Measurements from ENCODE around the gene NEMP2. TPM values are rescaled to one million over a fixed set of nuclear protein-coding genes. Genes with fewer than 3 reads are reported as not detected.
A peak's percentile ranks its signal among the peaks of the same experiment; 100 is the strongest.

Gene NEMP2, protein sequence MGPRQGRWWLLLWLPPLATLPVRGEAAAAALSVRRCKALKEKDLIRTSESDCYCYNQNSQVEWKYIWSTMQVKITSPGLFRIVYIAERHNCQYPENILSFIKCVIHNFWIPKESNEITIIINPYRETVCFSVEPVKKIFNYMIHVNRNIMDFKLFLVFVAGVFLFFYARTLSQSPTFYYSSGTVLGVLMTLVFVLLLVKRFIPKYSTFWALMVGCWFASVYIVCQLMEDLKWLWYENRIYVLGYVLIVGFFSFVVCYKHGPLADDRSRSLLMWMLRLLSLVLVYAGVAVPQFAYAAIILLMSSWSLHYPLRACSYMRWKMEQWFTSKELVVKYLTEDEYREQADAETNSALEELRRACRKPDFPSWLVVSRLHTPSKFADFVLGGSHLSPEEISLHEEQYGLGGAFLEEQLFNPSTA
- total RNA-seq: 10 to 100 TPM; 17.2 to 19.5 TPM

DNA sequence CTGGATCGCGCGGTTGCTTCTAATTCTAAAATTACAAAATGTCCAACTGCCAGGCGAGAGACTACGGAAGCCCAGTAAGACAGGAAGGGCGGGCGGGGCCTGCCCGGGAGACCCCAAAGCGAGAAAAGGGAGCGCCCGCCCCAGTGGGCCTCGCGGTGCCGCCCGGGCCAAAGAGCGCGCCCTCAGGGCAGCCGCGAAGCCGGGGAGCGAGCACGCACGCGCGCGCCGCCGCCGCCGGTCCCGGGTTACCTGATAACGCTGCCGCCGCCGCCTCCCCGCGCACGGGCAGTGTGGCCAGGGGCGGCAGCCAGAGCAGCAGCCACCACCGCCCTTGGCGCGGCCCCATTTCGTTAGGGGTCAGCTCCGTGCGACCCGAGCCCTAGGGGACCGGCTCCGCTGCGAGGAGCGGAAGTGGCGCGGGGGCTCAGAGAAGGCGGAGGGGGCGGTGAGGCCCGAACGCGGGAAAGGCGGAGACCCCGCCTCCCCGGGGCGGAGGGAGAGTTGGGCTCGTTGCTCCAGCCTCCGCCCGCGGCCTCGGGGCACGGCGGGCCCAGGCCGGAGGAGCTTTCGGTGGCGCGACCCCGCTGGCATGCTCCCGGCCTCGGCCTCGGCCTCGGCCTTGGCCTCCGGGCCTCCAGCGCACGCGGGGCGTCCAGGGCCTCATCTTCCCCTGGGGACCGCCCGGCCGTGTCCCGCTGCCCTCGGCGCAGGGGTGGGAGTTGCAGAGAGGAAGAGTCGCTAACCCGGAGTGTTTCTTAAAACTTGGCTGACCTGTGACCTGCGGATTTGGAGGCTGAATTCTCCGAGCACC, at the start of gene NEMP2:
NEMP2 (minus strand) TSS at position 413 of the 811 bp plus-strand sequence; CDS start at position 346, 67 bp downstream.
- Mint-ChIP-seq H3K27me3 (no peaks in the 10 kb centered on the region), H3K4me1 (ENCODE audit: low read depth) (peaks cover 52% of the 10 kb centered on the region), H3K36me3 (ENCODE audit: low read depth) (peaks cover 42% of the 10 kb centered on the region), H3K4me3 (peak within 1 kb of the TSS; percentile 96), H3K9me3 (peaks cover 29% of the 10 kb centered on the region), H3K27ac (peak within 1 kb of the TSS; percentile 100)
- DNase-seq: peak; percentile 86
- intact Hi-C loops (cut with micrococcal nuclease): loop anchor here (5.0 to 10.0 kb wide), 2 partner anchors 118 to 230 kb away; no protein-coding TSS in a partner anchor
- ATAC-seq: peak; percentile 78
- ChIA-PET POLR2A (interaction anchor here (0.7 to 2.1 kb wide), 21 partner anchors 9 to 215 kb away, joined by 3 to 11 read pairs (median 4); partner anchors contain the start of genes HIBCH, MFSD6 and NAB1), CTCF (interaction anchor here (0.7 kb wide), 1 partner anchor 226 kb away, joined by 4 read pairs; no protein-coding TSS in a partner anchor)
- TF ChIP-seq, protein P1, sequence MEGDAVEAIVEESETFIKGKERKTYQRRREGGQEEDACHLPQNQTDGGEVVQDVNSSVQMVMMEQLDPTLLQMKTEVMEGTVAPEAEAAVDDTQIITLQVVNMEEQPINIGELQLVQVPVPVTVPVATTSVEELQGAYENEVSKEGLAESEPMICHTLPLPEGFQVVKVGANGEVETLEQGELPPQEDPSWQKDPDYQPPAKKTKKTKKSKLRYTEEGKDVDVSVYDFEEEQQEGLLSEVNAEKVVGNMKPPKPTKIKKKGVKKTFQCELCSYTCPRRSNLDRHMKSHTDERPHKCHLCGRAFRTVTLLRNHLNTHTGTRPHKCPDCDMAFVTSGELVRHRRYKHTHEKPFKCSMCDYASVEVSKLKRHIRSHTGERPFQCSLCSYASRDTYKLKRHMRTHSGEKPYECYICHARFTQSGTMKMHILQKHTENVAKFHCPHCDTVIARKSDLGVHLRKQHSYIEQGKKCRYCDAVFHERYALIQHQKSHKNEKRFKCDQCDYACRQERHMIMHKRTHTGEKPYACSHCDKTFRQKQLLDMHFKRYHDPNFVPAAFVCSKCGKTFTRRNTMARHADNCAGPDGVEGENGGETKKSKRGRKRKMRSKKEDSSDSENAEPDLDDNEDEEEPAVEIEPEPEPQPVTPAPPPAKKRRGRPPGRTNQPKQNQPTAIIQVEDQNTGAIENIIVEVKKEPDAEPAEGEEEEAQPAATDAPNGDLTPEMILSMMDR (IDR thresholded peaks at IDR 0.05): no peak

DNA sequence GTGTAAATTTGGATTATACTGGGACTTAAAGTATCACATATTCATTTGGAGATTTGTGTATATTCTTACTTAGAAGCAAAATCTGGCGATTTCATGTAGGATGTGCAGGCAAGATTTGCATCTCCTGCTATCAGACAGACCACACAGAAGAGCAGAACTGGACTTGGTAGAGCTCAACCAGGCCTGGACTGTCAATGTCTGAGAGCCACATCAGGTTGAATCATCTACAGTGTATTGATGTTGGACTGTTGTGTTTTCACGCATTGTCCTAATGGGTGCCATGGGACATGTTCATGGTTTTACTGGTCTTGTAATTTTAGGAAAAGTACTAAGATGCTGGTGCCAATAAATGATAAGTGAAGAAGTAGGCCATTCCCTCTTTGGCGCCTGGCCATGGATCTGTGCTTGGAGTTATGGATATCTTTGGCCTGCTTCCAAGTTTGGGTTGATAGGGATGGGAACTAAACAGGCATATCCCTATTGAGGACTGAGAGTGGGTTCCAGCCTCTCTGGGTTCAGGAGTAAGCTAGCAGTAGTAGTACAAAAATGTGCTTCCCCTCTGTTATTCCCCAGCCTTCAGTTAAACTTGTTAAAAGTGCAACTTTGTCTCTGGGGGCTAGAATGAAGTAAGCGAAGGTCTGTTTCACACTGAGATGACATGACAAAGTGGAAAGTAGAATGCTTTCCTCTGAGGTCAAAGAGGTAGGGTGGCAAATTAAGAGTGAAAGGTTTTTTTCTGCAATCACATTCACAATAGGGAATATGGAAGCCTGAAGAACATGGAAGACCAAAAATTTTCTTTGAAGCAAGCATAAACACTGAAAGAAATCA, 49.2 kb upstream of the NEMP2 start:
- ATAC-seq (no peak), DNase-seq (no peak)
- Mint-ChIP-seq H3K4me1 (ENCODE audit: low read depth) (peaks cover 6% of the 10 kb centered on the region), H3K27me3 (no peaks in the 10 kb centered on the region), H3K27ac (no peak overlapping the region), H3K9me3 (no peaks in the 10 kb centered on the region), H3K36me3 (ENCODE audit: low read depth) (no peaks in the 10 kb centered on the region), H3K4me3 (no peak overlapping the region)
- ChIA-PET CTCF (no interaction called here), POLR2A (no interaction called here)
- intact Hi-C loops (cut with micrococcal nuclease): no loop called here
- TF ChIP-seq, protein P1 (IDR thresholded peaks at IDR 0.05): no peak

DNA sequence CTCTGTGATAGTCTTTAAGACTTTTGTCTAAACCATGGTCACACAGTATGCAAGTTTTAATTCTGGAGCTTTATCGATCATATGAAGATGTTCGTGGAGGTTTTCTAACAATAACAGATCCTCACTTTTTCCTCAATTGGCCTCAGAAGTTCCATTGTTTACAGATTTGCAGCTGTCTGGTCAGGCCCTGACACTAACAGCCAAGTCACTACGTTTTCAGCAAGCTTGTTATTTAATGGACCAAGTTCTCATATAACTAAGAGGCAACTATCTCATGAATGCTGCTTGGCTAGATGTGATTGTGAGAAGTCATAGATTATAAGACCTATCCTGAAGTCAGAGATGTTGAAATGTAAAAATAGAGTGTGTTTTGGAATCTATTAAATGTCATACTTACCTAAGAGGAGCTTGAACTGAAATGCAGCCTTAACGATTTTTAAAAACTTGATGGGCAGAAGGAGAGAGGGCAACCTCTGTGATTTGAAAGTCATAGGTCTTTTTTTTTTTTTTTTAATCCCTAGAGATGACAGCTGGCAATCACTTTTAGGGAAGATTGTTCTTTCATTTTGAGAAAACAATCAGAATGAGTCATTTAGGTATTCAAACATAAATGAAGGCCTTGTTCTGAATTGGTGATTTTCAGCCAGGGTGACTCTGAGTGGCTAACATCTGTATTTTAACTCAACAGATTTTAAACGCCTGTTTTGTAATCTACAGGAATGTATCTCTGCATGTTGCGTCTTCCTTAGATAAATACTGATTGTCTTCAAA, 48.4 kb upstream of the NEMP2 start:
- H3K9me3 Mint-ChIP-seq: no peaks in the 10 kb centered on the region
- ChIA-PET CTCF (interaction anchor here (0.7 to 1.3 kb wide), 2 partner anchors 9 to 13 kb away, joined by 3 to 4 read pairs; no protein-coding TSS in a partner anchor), POLR2A (no interaction called here)
- no peaks in the 10 kb centered on the region for H3K36me3 Mint-ChIP-seq (ENCODE audit: low read depth)
- H3K4me1 Mint-ChIP-seq (ENCODE audit: low read depth): peaks cover 14% of the 10 kb centered on the region
- ATAC-seq (no peak), DNase-seq (no peak)
- intact Hi-C loops (cut with micrococcal nuclease): no loop called here
- no peak overlapping the region for H3K4me3 Mint-ChIP-seq
- TF ChIP-seq, protein P1 (IDR thresholded peaks at IDR 0.05): no peak
- H3K27ac Mint-ChIP-seq: no peak overlapping the region
- H3K27me3 Mint-ChIP-seq: no peaks in the 10 kb centered on the region

GRCh38 chr2:190582019-190582418, 47.5 kb upstream of the NEMP2 start:
- Mint-ChIP-seq H3K9me3 (no peaks in the 10 kb centered on the region), H3K36me3 (ENCODE audit: low read depth) (no peaks in the 10 kb centered on the region), H3K4me3 (no peak overlapping the region), H3K27me3 (no peaks in the 10 kb centered on the region), H3K4me1 (ENCODE audit: low read depth) (peaks cover 17% of the 10 kb centered on the region), H3K27ac (no peak overlapping the region)
- ATAC-seq (no peak), DNase-seq (no peak)
- ChIA-PET POLR2A (no interaction called here), CTCF (interaction anchor here (1.3 kb wide), 1 partner anchor 12 kb away, joined by 4 read pairs; no protein-coding TSS in a partner anchor)
- intact Hi-C loops (cut with micrococcal nuclease): no loop called here
- TF ChIP-seq, protein P1 (IDR thresholded peaks at IDR 0.05): no peak

All from activated CD8-positive, alpha-beta T cell treated with anti-CD3 and anti-CD28 coated beads for 36 hours (primary cell).